IPS DF 6.9 (cell line): ENCODE measurements around the gene CDCA5.

ENCODE experiments used
- DNase-seq: peaks from one replicate; pipeline ENCODE4 v3.0.0-alpha.2; 2013; ENCODE audit warnings: low read depth, low spot score
- H3K27ac ChIP-seq: one replicate; pipeline ENCODE4 v1.5.1; 2013; ENCODE audit warnings: low read length, control low read depth
- H3K27me3 ChIP-seq: 2 replicates; pipeline ENCODE4 v1.6.1; 2013; ENCODE audit warnings: mild to moderate bottlenecking, low read length; ENCODE audit not compliant: control insufficient read depth, insufficient read depth
- H3K36me3 ChIP-seq: 2 replicates; pipeline ENCODE4 v1.6.1; 2013; ENCODE audit warnings: low read length; ENCODE audit not compliant: control insufficient read depth, insufficient read depth
- H3K4me1 ChIP-seq: 2 replicates; pipeline ENCODE4 v1.6.1; 2013; ENCODE audit warnings: low read length; ENCODE audit not compliant: control insufficient read depth, insufficient read depth
- H3K4me3 ChIP-seq: 2 replicates; pipeline ENCODE4 v1.5.1; 2013; ENCODE audit warnings: mild to moderate bottlenecking, low read length
- H3K9me3 ChIP-seq: 2 replicates; pipeline ENCODE4 v1.6.1; 2013; ENCODE audit warnings: low read length, inconsistent platforms; ENCODE audit not compliant: control insufficient read depth, insufficient read depth
- WGBS: extraction: QIAGEN DNeasy Blood & Tissue Kit; methylation state at CpG from one replicate; pipeline ENCODE4 v1.1.7; 2013; ENCODE audit warnings: mixed read lengths, missing lambda C conversion rate; ENCODE audit not compliant: insufficient read length, insufficient coverage; 5-methylcytosine and 5-hydroxymethylcytosine counted together

Gene CDCA5

DNA sequence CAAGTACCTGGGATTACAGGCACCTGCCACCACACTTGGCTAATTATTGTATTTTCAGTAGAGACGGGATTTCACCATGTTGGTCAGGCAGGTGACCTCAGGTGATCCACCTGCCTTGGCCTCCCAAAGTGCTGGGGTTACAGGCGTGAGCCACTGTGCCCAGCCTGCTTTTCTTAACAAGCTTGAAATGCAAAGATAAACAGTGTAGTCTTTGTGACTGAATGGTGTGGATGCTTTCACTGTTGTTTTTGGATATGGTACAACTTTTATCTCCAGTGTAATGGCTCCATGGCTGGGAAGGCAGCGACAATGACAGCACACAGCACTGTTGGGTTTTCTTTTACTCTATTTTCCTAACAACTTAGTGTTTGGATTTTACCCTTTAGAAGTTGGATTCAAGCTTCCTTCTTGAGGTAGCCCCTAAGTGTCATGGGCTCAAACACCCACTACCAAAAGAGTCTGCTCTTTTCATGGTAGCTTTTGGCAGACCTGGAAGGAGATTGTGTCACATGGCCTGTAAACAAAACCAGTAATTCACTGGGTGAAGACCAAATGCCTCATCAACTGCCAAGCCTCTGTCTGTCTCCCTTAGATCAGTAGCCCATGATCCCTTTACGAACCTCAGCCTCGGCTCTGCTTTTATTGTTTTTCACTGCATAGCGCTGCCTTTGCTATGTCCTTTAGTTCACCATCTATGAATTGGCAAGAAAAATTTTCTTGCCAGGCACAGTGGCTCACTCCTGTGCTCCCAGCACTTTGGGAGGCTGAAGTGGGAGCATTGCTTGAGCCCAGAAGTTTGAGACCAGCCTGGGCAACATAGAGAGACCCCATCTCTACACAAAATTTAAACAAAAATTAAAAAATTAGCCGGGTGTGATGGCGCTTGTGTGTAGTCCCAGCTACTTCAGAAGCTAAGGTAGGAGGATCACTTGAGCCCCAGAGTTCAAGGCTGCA, 18.6 kb upstream of the CDCA5 start:
- no peak overlapping the region for H3K4me3 ChIP-seq
- no peak overlapping the region for H3K27ac ChIP-seq
- no peaks in the 10 kb centered on the region for H3K9me3 ChIP-seq
- no CpG with 5 or more reads among the region's 8 CpGs for WGBS
- no peaks in the 10 kb centered on the region for H3K4me1 ChIP-seq
- H3K36me3 ChIP-seq: peaks cover 1% of the 10 kb centered on the region
- no peaks in the 10 kb centered on the region for H3K27me3 ChIP-seq
- DNase-seq: no peak

DNA sequence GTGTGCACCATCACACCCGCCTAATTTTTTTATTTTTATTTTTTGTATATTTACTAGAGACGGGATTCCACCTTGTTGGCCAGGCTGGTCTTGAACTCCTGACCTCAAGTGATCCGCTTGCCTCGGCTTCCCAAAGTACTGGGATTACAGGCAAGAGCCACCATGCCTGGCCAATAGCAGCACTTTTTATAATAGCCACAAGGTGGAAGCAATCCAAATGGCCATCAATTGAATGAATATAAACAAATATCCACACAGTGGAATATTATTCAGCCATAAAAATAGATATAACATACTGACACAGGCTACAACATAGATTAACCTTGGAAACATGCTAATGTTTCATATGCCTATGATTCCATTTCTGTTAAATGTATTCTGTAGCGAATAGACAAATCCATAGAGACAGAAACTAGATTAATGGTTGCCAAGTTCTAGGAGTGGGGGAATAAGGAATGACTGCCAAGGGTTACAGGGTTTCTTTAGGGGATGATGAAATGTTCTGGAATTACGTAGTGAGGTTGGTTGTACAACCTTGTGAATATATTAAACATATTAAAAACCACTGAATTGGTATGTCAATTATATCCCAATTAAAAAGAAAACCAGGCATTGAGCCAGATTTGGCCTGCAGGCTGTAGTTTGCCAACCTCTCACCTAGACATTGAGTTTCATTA, 17.0 kb upstream of the CDCA5 start:
- Histone ChIP-seq H3K27ac (no peak overlapping the region), H3K9me3 (no peaks in the 10 kb centered on the region), H3K4me1 (no peaks in the 10 kb centered on the region; the same call in 1 of the 2 replicates), H3K27me3 (no peaks in the 10 kb centered on the region), H3K4me3 (no peak overlapping the region), H3K36me3 (no peaks in the 10 kb centered on the region; the same call in 1 of the 2 replicates)
- no CpG with 5 or more reads among the region's 6 CpGs for WGBS
- no peak for DNase-seq

DNA sequence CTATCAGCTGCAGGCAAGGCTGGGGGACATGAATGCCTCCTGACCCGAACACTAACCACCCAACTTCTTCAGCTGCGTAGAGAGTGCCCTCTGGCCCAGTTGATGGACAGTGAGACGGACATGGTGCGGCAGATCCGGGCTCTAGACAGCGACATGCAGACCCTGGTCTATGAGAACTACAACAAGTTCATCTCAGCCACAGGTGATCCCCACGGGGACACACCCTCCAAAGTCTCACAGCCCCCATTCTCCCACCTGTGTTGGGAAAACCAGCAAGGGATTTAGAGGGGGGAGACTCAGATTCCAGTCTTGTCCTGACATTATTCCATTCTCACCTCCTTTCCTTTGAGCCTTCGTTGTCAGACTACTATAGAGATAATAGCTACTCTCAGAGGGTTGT, 13.1 kb upstream of the CDCA5 start:
- H3K36me3 ChIP-seq: no peaks in the 10 kb centered on the region; the same call in 1 of the 2 replicates
- no CpG with 5 or more reads among the region's 8 CpGs for WGBS
- H3K9me3 ChIP-seq: no peaks in the 10 kb centered on the region
- no peaks in the 10 kb centered on the region for H3K27me3 ChIP-seq
- H3K27ac ChIP-seq: no peak overlapping the region
- H3K4me3 ChIP-seq: no peak overlapping the region; the same call in 1 of the 2 replicates
- DNase-seq: no peak
- H3K4me1 ChIP-seq: no peaks in the 10 kb centered on the region; the same call in 1 of the 2 replicates

DNA sequence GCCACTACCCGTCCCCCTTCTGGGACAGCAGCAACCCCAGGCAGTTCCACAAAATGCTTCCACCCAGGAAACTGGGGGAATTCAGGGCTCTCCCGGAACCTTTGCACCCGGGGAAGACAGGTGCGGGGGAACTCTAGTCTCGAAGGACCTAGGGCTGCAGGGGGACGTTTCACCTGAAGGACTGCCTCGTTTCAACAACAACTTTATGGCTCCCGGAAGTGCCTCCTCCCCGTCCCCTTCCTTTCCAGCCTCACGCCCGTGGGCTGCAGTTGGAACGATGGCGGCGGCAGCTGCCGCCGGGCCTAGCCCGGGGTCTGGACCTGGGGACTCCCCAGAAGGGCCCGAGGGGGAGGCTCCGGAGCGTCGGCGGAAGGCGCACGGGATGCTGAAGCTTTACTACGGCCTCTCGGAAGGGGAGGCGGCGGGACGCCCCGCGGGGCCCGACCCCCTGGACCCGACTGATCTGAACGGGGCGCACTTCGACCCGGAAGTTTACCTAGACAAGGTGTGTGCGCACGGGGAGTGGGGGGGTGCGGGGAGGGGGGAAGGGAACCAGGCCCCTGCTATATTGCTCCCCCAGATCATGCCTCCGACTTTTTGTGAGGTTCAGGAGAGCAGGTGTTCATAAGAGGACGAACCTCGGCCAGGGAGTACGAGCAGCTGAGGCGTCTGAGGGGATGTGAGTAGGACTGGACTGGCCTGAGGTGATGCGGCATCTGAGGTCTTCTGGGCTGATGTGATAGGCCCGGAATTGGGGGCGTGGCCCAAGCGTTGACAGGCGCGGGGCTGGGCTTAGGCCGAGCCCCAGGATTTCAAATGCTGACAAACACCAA, 12.3 kb upstream of the CDCA5 start, which contains the start of gene VPS51:
VPS51 (plus strand) TSS at position 241 of the 833 bp plus-strand sequence; CDS start at position 278, 37 bp downstream.
- DNase-seq: no peak
- WGBS: no CpG with 5 or more reads among the region's 52 CpGs
- no peaks in the 10 kb centered on the region; the same call in 1 of the 2 replicates for H3K36me3 ChIP-seq
- no peaks in the 10 kb centered on the region; the same call in 1 of the 2 replicates for H3K4me1 ChIP-seq
- no peak within 1 kb of the TSS for H3K27ac ChIP-seq
- no peaks in the 10 kb centered on the region for H3K9me3 ChIP-seq
- no peaks in the 10 kb centered on the region for H3K27me3 ChIP-seq
- peak within 1 kb of the TSS; percentile 75; the same call in 1 of the 2 replicates for H3K4me3 ChIP-seq

DNA sequence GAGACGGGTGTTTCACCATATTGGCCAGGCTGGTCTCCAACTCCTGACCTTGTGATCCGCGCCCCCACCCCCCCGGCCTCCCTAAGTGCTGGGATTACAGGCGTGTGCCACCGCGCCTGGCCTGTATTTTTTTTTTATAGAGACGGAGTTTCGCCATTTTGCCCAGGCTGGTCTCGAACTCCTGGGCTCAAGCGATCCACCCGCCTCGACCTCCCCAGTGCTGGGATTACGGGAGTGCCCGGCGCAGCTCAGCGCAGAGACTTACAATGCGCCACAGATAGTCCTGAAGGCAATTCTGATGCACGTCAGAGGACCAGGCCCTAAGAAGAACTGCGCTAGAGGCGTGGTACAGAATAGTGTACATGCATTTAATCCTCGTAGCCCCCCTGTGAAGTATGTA, 11.6 kb upstream of the CDCA5 start:
- no peaks in the 10 kb centered on the region for H3K27me3 ChIP-seq
- no peaks in the 10 kb centered on the region for H3K9me3 ChIP-seq
- DNase-seq: no peak
- H3K27ac ChIP-seq: no peak overlapping the region
- no peaks in the 10 kb centered on the region; the same call in 1 of the 2 replicates for H3K4me1 ChIP-seq
- H3K4me3 ChIP-seq: no peak overlapping the region
- WGBS: no CpG with 5 or more reads among the region's 22 CpGs
- H3K36me3 ChIP-seq: no peaks in the 10 kb centered on the region; the same call in 1 of the 2 replicates

DNA sequence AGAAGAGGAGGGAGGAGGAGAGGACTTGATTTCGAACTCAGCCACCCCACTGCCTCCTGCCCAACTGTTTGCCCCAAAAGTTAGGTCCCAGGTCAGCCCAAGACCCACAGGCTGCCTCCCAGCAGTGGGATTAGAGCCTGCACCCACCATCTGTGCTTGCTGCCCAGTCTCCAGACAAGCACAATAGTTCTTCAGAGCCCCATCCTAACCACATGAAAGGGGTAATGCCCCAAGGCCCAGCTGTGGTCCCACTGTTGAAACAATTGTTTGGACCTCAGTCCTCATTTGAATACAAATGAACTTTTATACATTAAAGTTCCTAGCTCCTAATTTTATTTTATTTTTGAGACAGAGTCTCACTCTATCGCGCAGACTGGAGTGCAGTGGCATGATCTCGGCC, 6.8 kb upstream of the CDCA5 start:
- no peak overlapping the region for H3K27ac ChIP-seq
- H3K9me3 ChIP-seq: no peaks in the 10 kb centered on the region
- no peak for DNase-seq
- no peaks in the 10 kb centered on the region for H3K27me3 ChIP-seq
- WGBS: no CpG with 5 or more reads among the region's 4 CpGs
- H3K36me3 ChIP-seq: peaks cover 9% of the 10 kb centered on the region; the same call in 1 of the 2 replicates
- H3K4me1 ChIP-seq: no peaks in the 10 kb centered on the region; the same call in 1 of the 2 replicates
- H3K4me3 ChIP-seq: no peak overlapping the region

DNA sequence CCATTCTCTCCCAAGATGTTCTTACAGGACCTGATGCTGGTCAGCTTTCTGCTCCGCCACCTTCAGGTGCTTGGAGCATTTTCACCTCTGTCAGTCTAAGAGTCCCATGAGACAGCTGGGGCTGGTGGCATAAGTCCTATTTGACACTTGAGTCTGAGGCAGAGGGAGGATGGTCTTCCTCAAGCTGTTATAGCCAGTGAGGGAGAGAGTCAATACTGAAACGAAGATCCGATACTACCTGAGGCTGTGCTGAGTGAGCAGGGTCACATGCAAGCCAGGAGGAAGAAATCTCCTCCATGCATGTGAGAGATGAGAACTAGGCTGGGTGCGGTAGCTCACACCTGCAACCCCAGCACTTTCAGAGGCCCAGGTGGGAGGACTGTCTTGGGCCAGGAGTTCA, 5.8 kb upstream of the CDCA5 start:
- no peak for DNase-seq
- no CpG with 5 or more reads among the region's 4 CpGs for WGBS
- no peak overlapping the region for H3K4me3 ChIP-seq
- no peaks in the 10 kb centered on the region for H3K27me3 ChIP-seq
- H3K36me3 ChIP-seq: peaks cover 9% of the 10 kb centered on the region; the same call in 1 of the 2 replicates
- H3K27ac ChIP-seq: no peak overlapping the region
- no peaks in the 10 kb centered on the region for H3K9me3 ChIP-seq
- no peaks in the 10 kb centered on the region for H3K4me1 ChIP-seq

DNA sequence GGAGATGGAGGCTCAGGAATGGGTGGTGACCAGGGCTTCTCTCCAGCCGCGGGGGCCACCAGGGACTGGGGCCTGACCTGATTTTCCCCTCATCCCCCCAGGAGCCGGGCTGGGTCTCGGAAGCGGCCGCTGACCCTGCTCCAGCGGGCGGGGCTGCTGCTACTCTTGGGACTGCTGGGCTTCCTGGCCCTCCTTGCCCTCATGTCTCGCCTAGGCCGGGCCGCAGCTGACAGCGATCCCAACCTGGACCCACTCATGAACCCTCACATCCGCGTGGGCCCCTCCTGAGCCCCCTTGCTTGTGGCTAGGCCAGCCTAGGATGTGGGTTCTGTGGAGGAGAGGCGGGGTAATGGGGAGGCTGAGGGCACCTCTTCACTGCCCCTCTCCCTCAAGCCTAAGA, 4.0 kb upstream of the CDCA5 start:
- H3K9me3 ChIP-seq: no peaks in the 10 kb centered on the region
- H3K27me3 ChIP-seq: no peaks in the 10 kb centered on the region
- no peaks in the 10 kb centered on the region for H3K4me1 ChIP-seq
- no peak overlapping the region; the same call in 1 of the 2 replicates for H3K4me3 ChIP-seq
- peaks cover 9% of the 10 kb centered on the region; the same call in 1 of the 2 replicates for H3K36me3 ChIP-seq
- no peak for DNase-seq
- no CpG with 5 or more reads among the region's 15 CpGs for WGBS
- H3K27ac ChIP-seq: no peak overlapping the region

DNA sequence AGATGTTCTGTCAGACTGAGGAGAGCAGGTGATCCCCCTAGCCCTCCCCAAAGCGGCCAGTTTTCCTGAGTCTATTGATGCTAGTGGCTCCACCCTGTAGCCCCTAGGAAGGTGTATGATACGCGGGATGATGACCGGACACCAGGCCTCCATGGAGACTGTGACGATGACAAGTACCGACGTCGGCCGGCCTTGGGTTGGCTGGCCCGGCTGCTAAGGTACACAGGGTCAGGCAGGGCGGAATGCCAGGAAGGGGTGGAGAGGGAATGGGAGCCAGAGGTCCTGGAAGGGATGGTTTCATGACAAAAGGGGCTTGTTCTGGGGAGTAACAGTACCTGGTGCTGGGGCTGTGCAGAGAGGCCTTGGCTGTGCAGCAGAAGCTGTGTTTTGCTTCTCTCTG, 3.4 kb upstream of the CDCA5 start:
- no peak for DNase-seq
- Histone ChIP-seq H3K36me3 (peaks cover 9% of the 10 kb centered on the region; the same call in 1 of the 2 replicates), H3K27me3 (no peaks in the 10 kb centered on the region), H3K4me1 (no peaks in the 10 kb centered on the region), H3K9me3 (no peaks in the 10 kb centered on the region), H3K4me3 (no peak overlapping the region), H3K27ac (no peak overlapping the region)
- no CpG with 5 or more reads among the region's 11 CpGs for WGBS
